ENCODE results near the gene HIGD1B.

- TF ChIP-seq CTCF (IDR thresholded peaks at IDR 0.05) (no peak), POLR2A (IDR thresholded peaks at IDR 0.05) (no peak)
These were observed 33.5 kb downstream of the HIGD1B start for GRCh38 chr17:44881145-44881544.
